Neural cell (in vitro differentiated cells): ENCODE results near the gene KIRREL3. TPM values are rescaled to one million over a fixed set of nuclear protein-coding genes. Genes with fewer than 3 reads are reported as not detected.

Source experiments
- H2AFZ ChIP-seq: fragments of 200-600, 300-800 bp; sonication (generic), shearing (Covaris generic); 2 replicates; pipeline ENCODE4 v1.6.0; 2014; ENCODE audit warnings: low read depth, mild to moderate bottlenecking, antibody characterized with exemption, low read length, moderate library complexity
- H3F3A ChIP-seq: fragments of 200-600 bp; shearing (Covaris generic); 2 replicates; pipeline ENCODE4 v1.6.1; 2016; ENCODE audit warnings: mild to moderate bottlenecking, moderate library complexity, mixed read lengths, antibody characterized with exemption, low read length; ENCODE audit not compliant: insufficient read depth, poor library complexity, severe bottlenecking
- H3K27ac ChIP-seq: fragments of 200-600, 300-800 bp; sonication (generic), shearing (Covaris generic); 2 replicates; pipeline ENCODE4 v1.5.1; 2014; ENCODE audit warnings: mild to moderate bottlenecking, low read length, moderate library complexity
- H3K27me3 ChIP-seq: fragments of 300-800, 200-600 bp; sonication (generic), shearing (Covaris generic); 2 replicates; pipeline ENCODE4 v1.6.0; 2014; ENCODE audit warnings: mild to moderate bottlenecking, low read depth, low read length, moderate library complexity; ENCODE audit not compliant: insufficient read depth
- H3K36me3 ChIP-seq: fragments of 300-800, 200-600 bp; sonication (generic), shearing (Covaris generic); 2 replicates; pipeline ENCODE4 v1.5.1; 2014; ENCODE audit warnings: mild to moderate bottlenecking, antibody characterized with exemption, low read length, moderate library complexity; ENCODE audit not compliant: insufficient read depth
- H3K4me2 ChIP-seq: fragments of 300-800, 200-600 bp; sonication (generic), shearing (Covaris generic); 2 replicates; pipeline ENCODE4 v1.6.0; 2014; ENCODE audit warnings: mild to moderate bottlenecking, low read length
- H3K4me3 ChIP-seq: fragments of 300-800, 200-600 bp; sonication (generic), shearing (Covaris generic); 2 replicates; pipeline ENCODE4 v1.5.1; 2014; ENCODE audit warnings: mild to moderate bottlenecking, low read length, moderate library complexity
- H3K79me2 ChIP-seq: fragments of 200-600 bp; shearing (Covaris generic); replicated peaks from 2 replicates; pipeline ENCODE4 v1.6.0; 2014; ENCODE audit warnings: mild to moderate bottlenecking, low read length, moderate library complexity; ENCODE audit not compliant: insufficient read depth
- H3K9ac ChIP-seq: fragments of 300-800, 200-600 bp; sonication (generic), shearing (Covaris generic); 2 replicates; pipeline ENCODE4 v1.6.1; 2016; ENCODE audit warnings: mild to moderate bottlenecking, low read length, mixed read lengths
- H3K9me2 ChIP-seq: fragments of 200-600 bp; shearing (Covaris generic); 2 replicates; pipeline ENCODE4 v1.6.1; 2016; ENCODE audit warnings: mild to moderate bottlenecking, low read length, mixed read lengths; ENCODE audit not compliant: insufficient read depth
- H3K9me3 ChIP-seq: fragments of 200-600, 300-800 bp; sonication (generic), shearing (Covaris generic); 2 replicates; pipeline ENCODE4 v1.6.1; 2016; ENCODE audit warnings: mild to moderate bottlenecking, mixed run types, low read length, moderate library complexity, mixed read lengths
- H4K20me1 ChIP-seq: fragments of 200-600 bp; shearing (Covaris generic); 2 replicates; pipeline ENCODE4 v1.6.1; 2016; ENCODE audit warnings: mild to moderate bottlenecking, mixed run types; ENCODE audit not compliant: insufficient read depth
- CTCF ChIP-seq: fragments of 450-650 bp; IDR thresholded peaks from 2 replicates; pipeline ENCODE4 v1.5.1; 2014; ENCODE audit warnings: antibody characterized with exemption, mild to moderate bottlenecking, moderate library complexity; ENCODE audit not compliant: poor library complexity, severe bottlenecking
- EP300 ChIP-seq: fragments of 450-650 bp; conservative IDR thresholded peaks from 2 replicates; pipeline ENCODE4 v1.6.1; 2014; ENCODE audit warnings: antibody characterized with exemption, mild to moderate bottlenecking, moderate library complexity; ENCODE audit not compliant: poor library complexity, severe bottlenecking
- EZH2 ChIP-seq: fragments of 200-600, 300-800 bp; shearing (Covaris generic), sonication (generic); IDR thresholded peaks from 2 replicates; pipeline ENCODE4 v1.6.1; 2014; ENCODE audit warnings: antibody characterized with exemption, low read length, borderline replicate concordance, mild to moderate bottlenecking; ENCODE audit not compliant: insufficient read depth, poor library complexity, severe bottlenecking
- MXI1 ChIP-seq: fragments of 450-650 bp; conservative IDR thresholded peaks from 2 replicates; pipeline ENCODE4 v1.6.1; 2014; ENCODE audit warnings: antibody characterized with exemption, mild to moderate bottlenecking; ENCODE audit not compliant: poor library complexity, severe bottlenecking
- POLR2AphosphoS5 ChIP-seq: IDR thresholded peaks from 2 replicates; pipeline ENCODE4 v1.6.1; 2012
- RAD21 ChIP-seq: fragments of 450-650 bp; conservative IDR thresholded peaks from 2 replicates; pipeline ENCODE4 v1.6.1; 2014; ENCODE audit warnings: antibody characterized with exemption, mild to moderate bottlenecking, moderate library complexity
- REST ChIP-seq: IDR thresholded peaks from 2 replicates; pipeline ENCODE4 v1.6.1; 2012; ENCODE audit warnings: borderline replicate concordance
- SMC3 ChIP-seq: fragments of 450-650 bp; conservative IDR thresholded peaks from 2 replicates; pipeline ENCODE4 v1.6.1; 2014; ENCODE audit warnings: antibody characterized with exemption, mild to moderate bottlenecking, moderate library complexity; ENCODE audit not compliant: poor library complexity
- TAF1 ChIP-seq: IDR thresholded peaks from 2 replicates; pipeline ENCODE4 v1.6.1; 2012; ENCODE audit warnings: low read depth
- polyA plus RNA-seq: library from polyadenylated mRNA; depleted of rRNA; stranded (reverse); fragments of >200 nt; gene quantifications from 2 replicates; pipeline ENCODE4 v1.2.3, GENCODE V29; 2014

The KIRREL3 gene
- polyA plus RNA-seq, 1 donor from 2014 or later, result 23.8 TPM

DNA sequence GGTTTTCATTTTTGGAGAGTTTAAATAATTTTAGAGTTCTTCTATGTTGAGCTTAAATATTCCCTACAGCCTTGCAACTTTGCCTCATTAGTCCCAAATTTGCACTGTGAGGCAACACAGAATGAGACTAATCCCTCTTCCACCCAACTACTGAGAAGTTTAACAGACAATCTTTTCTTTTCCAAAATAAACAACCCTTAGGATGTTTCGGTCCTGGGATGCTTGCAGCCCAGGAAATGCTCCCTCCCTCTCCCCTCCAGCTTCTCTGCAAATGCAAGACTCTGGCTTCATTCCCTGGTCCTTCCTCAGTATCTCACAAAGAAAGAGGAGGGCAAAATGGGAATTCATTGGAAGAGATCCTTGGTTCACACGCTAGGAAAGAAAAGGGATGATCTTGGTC is 422.5 kb downstream of the KIRREL3 start:
- H4K20me1 ChIP-seq, result no peaks in the 10 kb centered on the region
- no peaks in the 10 kb centered on the region for H3F3A ChIP-seq
- H3K4me3 ChIP-seq, result no peak overlapping the region
- no peaks in the 10 kb centered on the region for H3K79me2 ChIP-seq
- H3K27ac ChIP-seq, result no peak overlapping the region
- H3K9me3 ChIP-seq, result no peaks in the 10 kb centered on the region
- H3K9me2 ChIP-seq, result no peaks in the 10 kb centered on the region
- no peaks in the 10 kb centered on the region for H3K27me3 ChIP-seq
- TF ChIP-seq SMC3 (no peak), POLR2AphosphoS5 (no peak), MXI1 (no peak), EP300 (no peak), TAF1 (no peak), REST (no peak)
- H3K9ac ChIP-seq, result no peak overlapping the region
- H3K36me3 ChIP-seq, result no peaks in the 10 kb centered on the region
- H2AFZ ChIP-seq, result no peak overlapping the region
- no peak overlapping the region for H3K4me2 ChIP-seq

DNA sequence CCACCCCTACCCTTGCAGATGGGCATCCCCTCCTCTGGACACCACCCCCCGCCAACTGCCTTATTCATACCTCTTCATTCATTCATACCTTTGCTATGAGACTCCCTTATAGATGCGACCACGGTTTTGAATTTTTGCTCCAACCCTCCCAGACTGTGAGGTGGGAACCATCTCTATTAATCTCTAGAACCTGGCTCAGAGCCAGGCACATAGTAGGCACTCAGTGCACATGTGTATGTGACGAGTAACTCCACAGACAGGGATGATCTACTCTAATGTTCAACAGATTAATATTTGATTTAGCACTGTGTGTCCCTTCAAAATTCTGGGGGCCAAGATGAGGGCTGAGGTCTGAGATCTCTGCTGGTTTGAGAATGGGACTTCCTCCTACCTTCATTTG is 424.7 kb downstream of the KIRREL3 start:
- no peaks in the 10 kb centered on the region for H3F3A ChIP-seq
- H3K4me2 ChIP-seq, result no peak overlapping the region
- no peaks in the 10 kb centered on the region for H3K27me3 ChIP-seq
- no peak for TF ChIP-seq CTCF
- no peak for TF ChIP-seq SMC3
- TF ChIP-seq REST, result no peak
- no peak for TF ChIP-seq EP300
- TF ChIP-seq MXI1, result no peak
- TF ChIP-seq TAF1, result no peak
- no peak for TF ChIP-seq EZH2
- no peak for TF ChIP-seq POLR2AphosphoS5
- TF ChIP-seq RAD21, result no peak
- H3K27ac ChIP-seq, result no peak overlapping the region
- no peaks in the 10 kb centered on the region for H3K79me2 ChIP-seq
- no peaks in the 10 kb centered on the region for H4K20me1 ChIP-seq
- H3K4me3 ChIP-seq, result no peak overlapping the region
- no peaks in the 10 kb centered on the region for H3K36me3 ChIP-seq
- H3K9ac ChIP-seq, result no peak overlapping the region
- no peak overlapping the region for H2AFZ ChIP-seq
- H3K9me3 ChIP-seq, result no peaks in the 10 kb centered on the region
- H3K9me2 ChIP-seq, result no peaks in the 10 kb centered on the region
